Uterine smooth muscle cell (primary cell): Measurements from ENCODE around the gene PURB. TPM values are rescaled to one million over a fixed set of nuclear protein-coding genes. Genes with fewer than 3 reads are reported as not detected.

ENCODE experiments used
- total RNA-seq: library from RNA; depleted of rRNA; stranded (reverse); fragments of >200 nt; gene quantifications from 2 replicates; pipeline ENCODE4 v1.2.3, GENCODE V29; 2014

PURB gene
- total RNA-seq, result 20.9 and 25.0 TPM in 2 replicates

DNA sequence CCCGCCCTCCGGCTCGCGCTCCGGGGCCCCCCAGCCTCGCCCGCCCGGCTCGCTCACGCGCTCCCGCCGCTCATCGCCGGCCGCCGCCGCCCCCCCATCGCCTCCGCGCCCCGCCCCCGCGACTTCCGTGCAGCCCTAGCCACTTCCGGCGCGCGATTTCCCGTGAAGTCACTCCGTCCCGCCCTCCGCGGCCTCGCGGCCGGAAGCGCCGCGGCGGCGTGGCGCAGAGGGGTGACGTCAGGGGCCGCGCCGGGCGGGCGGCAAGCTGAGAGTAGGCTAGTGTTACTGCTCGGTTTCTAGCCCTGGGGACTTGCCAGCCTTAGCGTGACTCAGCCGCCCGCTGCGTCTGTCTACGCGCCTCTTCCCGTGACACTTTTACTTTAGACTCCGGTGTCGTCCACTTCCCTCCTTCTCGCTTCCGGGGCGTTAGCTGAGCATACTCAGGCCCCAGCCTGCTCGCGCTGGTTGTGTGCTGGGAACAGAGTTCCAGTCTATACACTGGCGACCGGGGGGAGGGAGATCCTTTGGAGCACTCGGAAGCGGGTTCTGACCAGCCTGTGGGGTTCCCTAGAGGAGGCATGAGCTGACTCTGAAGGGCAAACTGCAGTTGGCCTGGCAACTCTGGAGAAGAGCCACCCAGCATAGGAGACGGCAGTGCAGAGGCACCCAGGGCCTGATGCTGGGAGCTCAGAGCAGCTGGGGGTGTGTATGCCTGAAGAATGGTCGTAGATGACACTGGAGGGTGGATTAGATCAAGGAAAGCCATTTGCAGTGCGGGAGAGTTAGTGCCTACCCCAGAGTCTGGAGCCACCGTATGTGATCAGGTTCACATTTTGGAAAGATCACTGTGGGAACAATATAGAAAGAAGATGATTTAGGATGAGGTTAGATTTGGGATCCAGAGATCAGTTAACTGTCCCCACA is at the start of gene PURB:
TSS of gene PURB (minus strand) at position 137 of the 924 bp plus-strand sequence. CDS start 182 bp downstream, outside the sequence.

DNA sequence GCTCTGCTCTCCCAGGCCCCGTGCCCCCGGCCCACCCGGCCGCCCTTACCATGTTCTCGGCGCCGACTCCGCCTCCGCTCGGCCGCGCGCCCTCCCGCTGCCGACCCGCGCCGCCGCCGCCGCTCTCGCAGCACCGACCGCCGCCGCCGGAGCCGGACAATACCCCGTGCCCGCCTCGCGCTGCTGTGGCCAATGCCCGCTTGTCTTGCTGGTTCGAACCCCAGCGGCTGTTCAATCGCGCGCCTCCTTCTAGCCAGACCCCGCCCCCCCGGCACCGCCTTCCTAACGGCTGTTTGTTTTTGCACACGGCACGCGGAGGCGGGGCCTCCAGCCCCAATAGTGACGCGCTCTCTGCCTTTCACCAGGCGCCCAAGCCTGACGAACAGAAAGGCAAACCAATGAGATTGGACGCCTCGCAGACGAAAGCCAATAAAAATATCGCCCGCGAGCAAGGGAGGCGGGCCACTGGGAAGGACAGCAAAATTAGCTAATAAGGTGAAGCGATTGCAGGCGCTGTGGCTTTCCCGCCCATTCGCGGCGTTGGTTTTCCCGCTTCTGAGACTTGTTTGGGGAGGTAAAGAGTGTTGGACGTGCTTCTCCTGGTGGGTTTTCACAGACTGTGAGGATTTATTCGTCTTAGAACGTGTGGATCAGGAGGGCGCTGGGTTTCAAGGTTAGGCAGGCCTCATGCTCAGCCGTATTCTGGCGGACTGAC is 37.3 kb downstream of the PURB start, which contains the start of gene H2AZ2:
TSS of gene H2AZ2 (minus strand) at position 168 of the 715 bp plus-strand sequence. CDS start at position 52, 116 bp downstream.

Other genes with a start within 250 kb of the PURB start
- 7.2 and 9.5 TPM in 2 replicates for gene ZMIZ2, start 136.7 kb downstream of the PURB start, total RNA-seq
- 2,207 and 2,725 TPM in 2 replicates for gene PPIA, start 88.8 kb downstream of the PURB start, total RNA-seq
- 157 and 326 TPM in 2 replicates for gene H2AZ2, start 37.4 kb downstream of the PURB start, total RNA-seq
- gene MYO1G, start 93.5 kb upstream of the PURB start, total RNA-seq, result 0.11 and 0.12 TPM in 2 replicates
- gene CCM2, start 114.7 kb upstream of the PURB start, total RNA-seq, result 56.0 and 88.0 TPM in 2 replicates
- 1.9 and 2.4 TPM in 2 replicates for gene NACAD, start 203.4 kb upstream of the PURB start, total RNA-seq
- 64.7 and 93.0 TPM in 2 replicates for gene TBRG4, start 226.2 kb upstream of the PURB start, total RNA-seq